H4 (cell line): ENCODE measurements around the gene FHOD3. TPM values are rescaled to one million over a fixed set of nuclear protein-coding genes. Genes with fewer than 3 reads are reported as not detected.
"Not testable (repeated sequence)": the region's sequence is repeated elsewhere in the genome, so short reads cannot be mapped to it uniquely, and the experiment has no call there.

ENCODE experiments used
- DNase-seq: peaks from one replicate; pipeline ENCODE4 v3.0.0-alpha.2; 2015; ENCODE audit warnings: low spot score
- total RNA-seq: library from RNA; depleted of rRNA; stranded (reverse); fragments of >200 nt; shearing (Covaris generic); gene quantifications from 2 replicates; pipeline ENCODE4 v1.2.3, GENCODE V29; 2014

The FHOD3 gene
- total RNA-seq, 1 experiment from 2014 or later = 6.1 TPM

DNA sequence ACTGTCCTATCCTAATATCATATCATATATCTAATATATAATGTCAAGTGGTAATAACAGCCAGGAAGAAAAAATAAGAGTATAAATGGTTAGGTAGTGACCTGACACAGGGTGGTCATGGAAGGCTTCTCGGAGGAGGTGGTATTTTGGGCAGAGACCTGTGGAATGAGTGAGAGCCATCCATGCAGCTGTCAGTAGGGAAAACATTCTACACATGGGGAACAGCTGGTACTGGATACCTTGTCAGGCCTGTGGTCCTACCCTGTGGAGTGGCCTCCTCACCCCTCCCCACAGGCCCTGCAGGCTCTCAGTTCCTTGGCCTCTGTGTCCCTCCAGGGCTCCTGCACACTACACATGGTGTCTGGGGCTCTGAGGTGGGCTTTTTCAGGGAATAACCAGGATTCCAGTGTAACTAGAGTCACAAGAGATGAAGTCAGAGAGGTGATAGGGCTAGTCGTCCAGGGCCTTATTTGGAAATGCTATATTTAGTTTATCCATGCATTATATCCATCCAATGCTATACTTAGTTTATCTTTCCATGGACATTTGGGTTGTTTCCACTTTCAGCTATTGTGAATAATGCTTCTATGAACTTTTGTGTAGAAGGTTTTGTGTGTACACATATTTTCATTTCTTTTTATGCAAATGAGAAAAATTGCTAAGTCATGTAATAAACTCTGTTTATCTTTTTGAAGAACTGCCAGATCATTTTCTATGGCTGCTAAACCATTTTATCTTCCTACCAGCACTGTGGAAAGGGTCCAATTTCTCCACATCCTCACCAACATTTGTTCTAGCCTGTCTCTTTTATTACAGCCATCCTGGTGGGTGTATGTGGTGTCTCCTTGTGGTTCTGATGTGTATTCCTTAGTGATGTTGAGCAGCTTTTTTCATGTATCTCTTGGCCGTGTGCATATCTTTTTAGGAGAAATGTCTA is 455.7 kb downstream of the FHOD3 start:
- DNase-seq = no peak

GRCh38 chr18:36756242-36756641 is 458.7 kb downstream of the FHOD3 start:
- no peak for DNase-seq

DNA sequence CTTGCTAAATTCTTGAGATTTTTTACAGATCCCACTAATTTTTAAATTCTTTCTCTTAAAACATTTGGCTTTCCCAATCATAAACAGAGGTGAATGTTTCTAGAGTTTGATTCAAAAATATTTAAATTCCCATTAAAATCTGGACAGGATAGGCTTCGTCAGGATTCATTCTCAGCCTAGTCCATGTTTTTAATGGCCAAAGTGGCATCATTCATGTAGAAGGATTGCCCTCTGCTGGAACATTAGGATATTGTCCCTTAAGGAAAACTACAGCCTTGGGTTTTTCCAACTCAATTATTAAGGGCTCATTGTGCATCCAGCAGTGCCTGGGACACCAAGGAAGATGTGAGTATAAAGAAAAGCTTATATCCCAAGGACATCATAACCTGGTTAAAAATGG is 459.6 kb downstream of the FHOD3 start:
- peak; percentile 51 for DNase-seq

DNA sequence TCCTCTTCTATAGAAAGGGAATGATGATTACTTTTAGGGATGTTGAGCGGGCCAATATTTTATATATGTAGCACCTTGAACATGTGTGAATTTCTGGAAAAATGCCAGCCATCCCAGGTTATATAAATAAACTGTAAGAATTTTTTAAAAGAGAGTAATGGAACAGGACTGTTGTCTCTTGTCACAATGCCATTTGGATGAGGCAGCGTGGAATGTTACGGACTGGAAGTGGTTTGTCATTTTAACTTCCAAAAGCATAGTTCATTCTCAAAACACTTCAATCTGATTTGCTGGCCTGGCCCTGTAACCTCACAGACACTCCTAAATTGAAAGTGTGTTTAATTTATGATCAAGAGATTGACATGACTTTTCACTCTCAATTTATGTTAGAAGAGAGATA is 460.5 kb downstream of the FHOD3 start:
- no peak for DNase-seq

DNA sequence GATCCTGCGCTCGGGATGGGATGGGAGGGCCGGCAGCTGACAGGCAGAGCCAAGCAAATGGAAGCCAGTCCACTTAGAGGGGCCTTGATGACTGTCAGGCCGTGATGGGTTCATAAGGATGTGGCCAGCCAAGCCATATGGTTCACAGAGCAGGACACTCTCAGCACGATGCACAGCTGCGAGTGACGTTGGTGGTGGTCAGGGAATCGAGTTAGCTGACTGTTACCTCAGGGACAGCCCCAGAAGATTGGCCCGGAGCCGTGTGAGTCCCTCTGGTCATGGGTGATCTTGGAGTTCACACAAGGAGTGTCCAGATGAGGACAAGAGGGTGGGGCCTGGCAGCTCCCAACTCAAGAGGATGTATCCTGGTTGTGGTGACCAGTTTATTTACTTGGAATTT is 461.1 kb downstream of the FHOD3 start:
- no peak for DNase-seq

- DNase-seq = no peak
These were observed 461.8 kb downstream of the FHOD3 start for GRCh38 chr18:36759167-36759776.

GRCh38 chr18:36760598-36760997 is 463.1 kb downstream of the FHOD3 start:
- DNase-seq = no peak

- DNase-seq = no peak
These were observed 463.7 kb downstream of the FHOD3 start for GRCh38 chr18:36761186-36761698.

GRCh38 chr18:36762074-36762473 is 464.6 kb downstream of the FHOD3 start:
- DNase-seq = no peak

GRCh38 chr18:36762965-36763364 is 465.5 kb downstream of the FHOD3 start:
- DNase-seq = not testable (repeated sequence)

DNA sequence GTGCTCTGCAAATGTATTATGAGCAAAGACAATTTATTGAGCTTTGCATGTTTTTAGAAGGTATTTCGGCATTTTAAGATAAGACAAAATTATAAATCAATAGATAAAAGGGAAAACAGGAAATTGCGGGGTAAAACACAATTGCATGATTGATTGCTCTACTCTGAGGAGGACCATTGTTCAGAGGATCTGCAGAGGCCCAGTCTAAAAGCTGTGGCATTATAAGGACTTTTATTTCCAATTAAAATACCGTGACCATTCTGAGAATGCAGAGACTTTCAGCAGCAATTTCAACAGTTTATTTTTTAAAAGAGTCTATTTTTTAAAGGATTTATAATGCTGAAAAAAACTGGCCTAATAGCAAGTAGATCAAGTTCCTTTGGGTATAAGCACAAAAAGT is 469.3 kb downstream of the FHOD3 start:
- DNase-seq = no peak

DNA sequence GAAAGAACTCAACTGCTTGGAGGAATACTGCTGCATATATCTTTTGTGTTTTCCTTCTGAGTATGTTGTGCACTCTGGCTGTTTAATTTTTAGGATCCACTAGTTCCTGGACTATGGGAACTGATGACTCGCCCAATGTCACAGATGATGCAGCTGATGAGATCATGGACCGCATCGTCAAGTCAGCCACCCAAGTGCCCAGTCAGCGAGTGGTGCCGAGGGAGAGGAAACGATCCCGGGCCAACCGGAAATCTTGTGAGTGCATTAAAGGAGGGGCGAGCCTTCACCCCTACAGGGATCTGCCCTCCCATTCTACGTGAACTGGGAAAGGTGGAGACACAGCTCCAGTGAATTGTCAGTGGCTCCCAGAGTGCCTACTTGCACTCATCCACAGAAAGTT is 471.7 kb downstream of the FHOD3 start:
- no peak for DNase-seq

DNA sequence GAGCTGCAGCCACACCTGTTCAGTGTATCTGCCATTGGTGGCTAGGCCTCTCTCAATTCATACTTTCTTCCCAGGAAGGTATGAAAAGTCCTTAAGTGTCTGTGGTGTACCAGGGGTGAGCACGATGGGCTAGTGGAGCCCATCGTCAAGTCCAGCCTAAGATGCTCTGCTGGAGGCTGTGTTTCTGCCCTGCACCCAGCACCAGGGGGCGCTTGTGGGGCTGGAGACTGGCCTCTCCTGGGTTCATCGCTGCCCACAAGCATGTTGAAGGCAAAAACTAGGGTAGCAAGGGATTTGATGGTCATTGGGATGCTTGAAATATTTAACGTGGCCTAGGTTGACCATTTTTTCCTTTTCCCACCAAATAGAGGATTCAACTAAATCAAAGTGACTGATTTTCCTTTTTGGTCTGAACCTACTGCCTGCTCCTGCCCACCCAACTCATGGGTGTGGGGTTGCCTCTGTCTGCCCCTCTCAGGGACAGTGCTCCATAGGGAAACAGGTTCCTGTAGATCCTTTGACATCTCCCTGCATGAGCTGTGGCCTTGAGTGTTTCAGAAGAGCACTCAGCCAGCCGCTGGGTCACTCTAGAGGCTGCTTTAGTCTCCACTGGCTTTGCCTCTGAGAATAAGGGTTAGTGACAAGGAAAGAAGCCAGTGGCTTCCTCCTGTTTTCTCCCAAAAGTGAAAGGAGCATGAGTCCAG is 472.2 kb downstream of the FHOD3 start:
- DNase-seq = no peak

GRCh38 chr18:36770315-36770946 is 472.9 kb downstream of the FHOD3 start:
- no peak for DNase-seq

DNA sequence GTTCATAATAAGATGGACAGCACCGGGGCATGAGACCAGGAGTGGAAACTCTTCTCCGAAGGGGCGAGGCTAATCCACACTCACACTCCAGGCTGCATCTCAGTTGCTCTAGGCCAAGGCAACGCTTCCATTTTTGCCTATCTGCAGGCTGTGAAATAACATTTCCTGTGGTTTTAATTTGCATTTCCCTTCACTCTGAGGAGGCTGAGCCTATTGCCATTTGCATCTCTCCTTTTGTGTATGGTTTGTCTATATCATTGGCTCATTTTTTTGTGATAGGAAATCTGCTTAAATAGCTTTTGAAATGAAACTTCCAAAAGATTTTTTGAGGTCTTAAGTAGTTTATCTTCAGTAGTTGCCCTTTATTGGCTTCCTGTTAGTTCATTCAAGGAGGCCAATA is 473.7 kb downstream of the FHOD3 start:
- no peak for DNase-seq

DNA sequence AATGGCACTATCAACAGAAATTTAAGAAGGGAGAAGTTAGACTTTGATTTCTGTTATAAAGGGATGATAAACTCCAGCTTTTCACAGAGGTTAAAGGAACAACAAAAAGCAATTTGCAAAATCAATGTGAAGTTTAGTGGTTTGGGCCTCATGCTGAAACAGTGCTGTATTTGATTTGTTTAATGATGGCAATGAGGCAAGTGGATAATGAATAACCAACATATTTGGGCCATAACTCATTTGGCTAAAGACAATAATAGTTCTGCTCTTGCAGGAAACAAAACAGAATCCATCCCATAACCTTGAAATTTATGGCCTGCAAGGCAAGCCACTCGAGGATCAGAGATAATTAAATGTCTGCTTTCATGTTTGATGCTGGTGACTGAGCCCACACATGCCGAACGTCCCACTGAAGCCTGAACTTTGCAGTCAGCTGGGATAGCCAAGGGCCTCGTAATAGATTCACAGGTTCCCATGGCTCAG is 474.8 kb downstream of the FHOD3 start:
- DNase-seq = no peak

GRCh38 chr18:36775396-36775795 is 477.9 kb downstream of the FHOD3 start:
- no peak for DNase-seq

DNA sequence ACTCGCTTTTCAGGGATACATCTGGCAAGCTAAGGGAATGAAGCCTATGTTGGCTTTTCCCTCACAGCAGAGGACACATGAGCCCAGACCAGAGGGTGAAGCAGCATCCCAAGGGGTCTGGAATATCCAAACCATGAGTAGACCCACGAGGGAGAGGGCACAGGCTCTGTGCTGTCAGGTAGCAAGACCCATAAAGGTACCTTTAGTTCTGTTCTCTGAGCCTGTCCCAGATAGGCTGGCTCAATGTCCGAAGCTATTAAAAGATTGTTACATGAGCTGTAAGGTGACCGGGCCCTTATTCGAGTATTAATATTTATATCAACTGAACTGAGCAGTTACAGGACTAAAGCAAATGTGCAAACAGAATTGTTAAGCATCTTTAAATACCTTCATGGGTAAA is 479.1 kb downstream of the FHOD3 start:
- no peak for DNase-seq

DNA sequence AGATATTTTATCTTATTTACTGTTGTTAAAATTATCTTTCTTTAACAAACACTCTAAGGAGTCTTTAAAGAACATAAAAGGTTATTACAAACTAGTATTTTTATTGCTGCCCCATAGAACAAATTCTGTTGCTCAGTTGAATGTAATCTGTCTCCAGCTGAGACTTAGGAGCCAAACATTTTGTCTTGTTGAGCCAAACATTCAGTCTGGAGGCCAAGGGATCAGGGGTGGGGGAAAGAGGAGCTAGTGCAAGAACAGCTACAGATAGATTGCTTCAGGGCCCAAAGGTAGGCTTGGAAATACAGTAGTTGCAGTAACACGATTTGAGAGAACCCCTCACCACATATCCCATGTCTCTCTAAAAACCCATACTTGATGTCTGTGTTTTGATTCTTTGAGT is 480.1 kb downstream of the FHOD3 start:
- no peak for DNase-seq

DNA sequence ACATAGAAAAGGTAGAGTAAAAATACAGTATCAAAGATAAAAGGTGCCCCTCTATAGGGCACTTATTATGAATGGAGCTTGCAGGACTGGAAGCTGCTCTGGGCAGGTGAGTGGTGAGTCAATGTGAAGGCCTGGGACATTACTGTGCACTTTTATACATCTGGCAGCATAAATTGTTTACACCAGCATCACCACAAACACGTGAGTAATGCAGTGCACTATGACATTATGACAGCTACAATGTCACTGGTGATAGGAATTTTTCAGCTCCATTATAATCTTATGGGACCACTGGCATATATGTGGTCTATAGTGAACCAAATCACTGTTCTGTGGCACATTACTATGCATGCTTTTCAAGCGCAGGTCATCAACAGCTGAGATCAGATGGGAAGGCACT is 483.2 kb downstream of the FHOD3 start:
- peak; percentile 75 for DNase-seq

GRCh38 chr18:36782710-36783109 is 485.2 kb downstream of the FHOD3 start:
- DNase-seq = no peak

DNA sequence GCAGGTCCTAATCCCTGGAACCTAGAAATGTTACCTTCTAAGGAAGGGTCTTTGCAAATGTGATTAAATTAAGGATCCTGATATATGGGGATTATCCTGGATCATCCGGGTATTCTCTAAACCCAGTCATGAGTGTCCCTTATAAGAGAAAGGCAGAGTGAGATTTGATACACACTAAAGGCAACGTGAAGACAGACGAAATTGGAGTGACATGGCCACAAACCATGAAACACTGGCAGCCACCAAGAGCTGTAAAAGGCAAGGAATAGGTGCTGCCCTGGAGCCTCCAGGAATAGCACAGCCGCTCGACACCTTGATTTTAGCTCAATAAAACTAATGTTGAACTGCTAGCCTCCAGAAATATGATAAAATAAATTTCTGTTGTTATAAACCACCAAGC is 486.3 kb downstream of the FHOD3 start:
- no peak for DNase-seq
